Neural progenitor cell (in vitro differentiated cells): ENCODE results near the gene PEX1.

Experiments
- CTCF ChIP-seq: fragments of 200-600 bp; sonication (generic); IDR thresholded peaks from 2 replicates; pipeline ENCODE4 v1.5.1; 2017; ENCODE audit warnings: antibody characterized with exemption, mild to moderate bottlenecking
- EZH2 ChIP-seq: fragments of 200-600 bp; sonication (generic); IDR thresholded peaks from 2 replicates; pipeline ENCODE4 v1.6.1; 2017; ENCODE audit warnings: antibody characterized with exemption, mild to moderate bottlenecking, moderate library complexity
- EZH2phosphoT487 ChIP-seq: fragments of 200-600 bp; sonication (generic); IDR thresholded peaks from 2 replicates; pipeline ENCODE4 v1.6.1; 2017; ENCODE audit warnings: antibody characterized with exemption

GRCh38 chr7:92520024-92520423 is 8.3 kb downstream of the PEX1 start:
- no peak for TF ChIP-seq CTCF
- TF ChIP-seq EZH2, result no peak
- TF ChIP-seq EZH2phosphoT487, result no peak
